Measurements from ENCODE around the gene GALNTL6.

- TF ChIP-seq CTCF (IDR thresholded peaks at IDR 0.05; ENCODE audit: insufficient read depth, low read length, poor library complexity, severe bottlenecking) (no peak), EZH2phosphoT487 (conservative IDR thresholded peaks at IDR 0.05; ENCODE audit: low read length) (no peak)
These were observed 599.8 kb downstream of the GALNTL6 start for GRCh38 chr4:172412851-172413580.
